CD4-positive, alpha-beta T cell treated with Interleukin-4 for 1 hour (primary cell): ENCODE measurements around the gene BEX2.
"Not testable (repeated sequence)": the region's sequence is repeated elsewhere in the genome, so short reads cannot be mapped to it uniquely, and the experiment has no call there.

Experiments used
- DNase-seq, 2 donors: peaks; one replicate each; pipeline ENCODE4 v3.0.0-alpha.2; 2020 to 2022

BEX2 gene

DNA sequence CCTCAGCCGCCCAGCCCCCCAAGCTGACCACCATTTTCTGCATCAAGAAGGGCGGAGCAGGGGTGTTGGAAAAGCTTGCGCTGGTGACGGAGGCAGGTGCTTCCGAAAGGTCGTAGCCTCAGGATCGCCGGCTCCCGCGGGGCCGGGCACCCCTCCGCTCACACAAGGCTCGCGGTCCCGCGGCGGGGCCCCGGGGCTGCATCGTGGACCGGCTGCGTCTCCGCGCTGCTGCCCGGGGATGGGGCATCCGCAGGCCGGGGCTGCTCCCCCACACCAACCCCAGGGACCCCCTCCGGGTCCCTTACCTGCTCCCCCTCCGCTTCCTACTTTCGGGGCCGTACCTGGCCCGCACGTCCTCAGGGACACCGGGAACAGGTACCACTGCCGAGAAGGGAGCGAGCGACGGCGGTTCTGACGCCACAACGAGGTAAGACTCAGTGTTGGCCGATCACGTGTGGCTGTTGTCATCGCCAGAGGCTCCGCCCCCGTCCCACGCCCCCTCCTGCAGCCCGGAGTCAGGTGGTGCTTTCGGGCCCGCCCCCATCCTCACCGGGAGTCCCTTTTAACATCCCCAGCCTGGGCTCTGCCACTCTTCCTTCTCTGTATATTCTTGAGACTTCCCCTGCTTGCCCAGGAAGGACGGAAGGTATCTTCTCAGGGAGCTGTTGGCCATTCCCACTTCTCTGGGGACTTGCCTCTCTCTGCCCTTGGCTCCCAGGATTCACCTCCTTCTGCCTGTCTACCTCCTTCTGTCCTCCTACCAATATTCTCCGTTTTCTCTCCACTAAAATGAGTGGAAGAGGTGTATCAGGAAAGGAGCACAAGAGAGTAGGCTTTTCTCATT is at the start of gene BEX2:
TSS of gene BEX2 (minus strand) at position 436 of the 844 bp plus-strand sequence. CDS start 1,014 bp downstream, outside the sequence.
- DNase-seq, result peak; percentile 87 to 88

DNA sequence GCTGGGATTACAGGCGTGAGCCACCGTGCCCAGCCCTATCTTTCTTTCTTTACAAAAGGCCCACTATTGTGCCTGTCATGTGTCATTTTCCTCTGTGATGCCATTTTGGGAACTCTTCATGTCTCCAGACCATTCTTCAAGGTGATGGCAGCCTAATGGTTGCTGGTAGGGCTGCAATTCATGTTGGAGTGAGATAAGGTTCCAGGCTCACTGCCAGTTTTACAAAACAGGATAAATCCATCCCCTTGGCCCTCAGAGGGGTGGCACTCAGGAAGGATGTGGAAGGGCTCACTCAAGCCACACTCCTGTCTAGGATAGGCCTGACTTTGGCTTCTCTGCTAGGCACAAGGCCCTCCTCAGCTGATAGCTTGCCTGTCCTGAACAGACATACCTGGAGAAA is 49.3 kb upstream of the BEX2 start:
- no peak for DNase-seq

DNA sequence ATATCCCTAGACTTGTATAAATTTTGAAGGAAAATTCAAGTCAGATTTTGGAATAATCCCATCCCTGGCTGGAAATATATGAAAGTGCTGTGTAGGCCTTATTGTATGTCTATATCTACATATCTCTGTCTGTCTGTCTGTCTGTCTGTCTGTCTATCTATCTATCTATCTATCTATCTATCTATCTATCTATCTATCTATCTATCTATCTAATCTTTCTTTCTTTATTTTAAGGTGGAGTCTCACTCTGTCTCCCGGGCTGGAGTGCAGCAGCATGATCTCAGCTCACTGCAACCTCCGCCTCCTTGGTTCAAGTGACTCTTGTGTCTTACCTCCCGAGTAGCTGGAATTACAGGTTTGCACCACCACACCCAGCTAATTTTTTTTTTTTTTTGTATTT is 48.8 kb upstream of the BEX2 start:
- DNase-seq, result not testable (repeated sequence)

DNA sequence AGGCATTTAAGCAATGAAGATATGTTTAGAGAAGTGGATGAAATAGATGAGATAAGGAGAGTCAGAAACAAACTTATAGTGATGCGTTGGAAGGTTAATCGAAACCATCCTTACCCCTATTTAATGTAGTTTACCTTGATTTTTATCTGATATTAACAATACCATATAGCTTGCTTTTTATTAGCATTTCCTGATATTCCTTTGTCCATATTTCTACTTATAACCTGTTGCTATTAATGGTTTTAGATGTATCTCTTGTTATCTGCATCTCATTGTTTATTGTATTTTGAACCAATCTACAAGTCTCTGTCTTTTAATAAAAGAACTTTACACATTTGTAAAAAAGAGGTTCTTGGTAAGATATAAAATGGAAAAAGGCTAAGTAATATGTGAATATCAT is 47.1 kb upstream of the BEX2 start:
- no peak for DNase-seq

DNA sequence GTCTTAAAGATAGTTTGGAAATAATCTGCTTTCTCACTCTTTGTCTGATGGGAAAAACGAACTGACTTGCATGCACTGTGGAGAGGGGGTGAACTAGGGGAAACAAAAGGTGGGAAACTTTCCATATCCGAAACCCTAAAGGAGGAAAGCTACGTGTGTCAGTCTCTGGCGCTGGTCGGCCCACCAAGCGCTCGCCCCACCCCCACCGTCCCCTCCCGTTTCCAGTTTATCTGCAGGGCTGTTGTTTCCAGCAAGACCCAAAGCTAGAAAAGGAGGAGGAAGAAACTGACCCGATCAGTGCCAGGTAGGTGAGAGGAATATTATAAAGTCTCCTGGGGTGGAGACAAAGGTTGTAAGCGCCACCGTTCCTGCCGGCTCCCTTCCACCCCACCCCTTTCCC is 46.1 kb upstream of the BEX2 start:
- DNase-seq, result no peak

DNA sequence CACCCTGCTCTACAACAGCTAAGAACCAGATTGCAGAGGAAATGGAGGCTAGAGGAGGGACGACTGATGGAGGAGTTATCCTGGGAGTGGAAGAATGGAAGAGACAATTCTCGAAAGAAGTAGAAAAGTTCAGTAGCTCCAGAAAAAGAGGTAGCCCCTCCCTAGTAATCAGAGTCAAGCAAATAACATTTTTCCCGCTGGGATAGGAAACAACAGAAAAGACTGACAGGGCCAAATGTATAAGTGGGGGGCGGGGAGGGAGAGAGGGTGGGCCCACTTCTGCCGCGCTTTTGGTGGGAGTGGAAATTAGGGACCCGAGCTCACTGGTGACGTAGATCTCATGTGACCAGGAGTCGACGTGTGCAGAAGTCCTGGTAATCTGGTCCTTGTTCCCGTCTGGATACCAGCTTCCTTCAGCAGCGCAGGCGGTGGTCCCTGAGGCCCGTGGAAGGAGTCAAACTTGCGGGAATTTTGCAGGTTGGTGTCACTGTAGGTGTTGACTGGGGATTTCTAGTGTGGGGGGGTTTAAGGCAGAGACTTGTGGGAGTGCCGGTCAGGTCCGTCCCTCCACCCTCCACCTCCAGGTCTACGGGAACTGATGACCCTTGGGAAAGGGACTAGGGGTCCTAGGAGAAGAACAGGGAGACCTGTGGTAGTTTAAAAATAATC is 45.5 kb upstream of the BEX2 start, which contains the start of gene TCEAL9:
TSS of gene TCEAL9 (plus strand) at position 377 of the 669 bp plus-strand sequence. CDS start 1,179 bp downstream, outside the sequence.
- no peak for DNase-seq

DNA sequence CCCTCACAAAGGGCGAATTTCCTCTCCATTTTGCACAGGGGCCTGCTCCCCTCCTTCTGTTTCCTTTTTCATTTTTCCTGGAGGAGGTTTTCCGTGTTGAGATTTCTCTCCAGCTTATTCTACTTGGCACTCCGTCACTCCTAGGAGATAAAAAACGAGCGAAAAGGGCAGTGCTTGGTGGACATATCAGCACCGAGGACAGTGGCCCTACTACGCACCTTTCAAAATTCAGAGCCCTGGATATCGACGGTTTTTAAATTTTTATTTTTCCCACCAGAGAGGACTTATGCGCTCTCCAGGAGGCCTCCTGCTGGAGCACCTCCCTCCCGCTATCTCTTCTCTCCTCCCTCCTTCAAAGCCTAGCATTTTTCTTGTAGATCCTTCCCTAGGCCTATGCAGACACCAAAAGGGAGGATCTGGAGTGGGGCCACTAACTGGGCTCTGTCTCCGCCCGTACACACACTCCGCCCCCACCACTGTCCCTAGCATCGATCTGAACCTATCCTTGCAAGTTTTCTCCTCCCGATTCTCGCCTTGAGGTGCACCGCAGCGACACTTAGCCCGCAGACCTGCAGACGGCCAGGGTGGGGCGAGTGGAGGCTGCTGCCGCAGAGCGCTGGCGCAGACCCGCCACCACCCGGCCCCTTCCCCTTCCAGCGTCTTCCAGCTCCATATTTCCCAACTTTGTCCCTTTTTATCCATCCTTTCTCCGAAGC is 37.0 kb upstream of the BEX2 start:
- no peak for DNase-seq

DNA sequence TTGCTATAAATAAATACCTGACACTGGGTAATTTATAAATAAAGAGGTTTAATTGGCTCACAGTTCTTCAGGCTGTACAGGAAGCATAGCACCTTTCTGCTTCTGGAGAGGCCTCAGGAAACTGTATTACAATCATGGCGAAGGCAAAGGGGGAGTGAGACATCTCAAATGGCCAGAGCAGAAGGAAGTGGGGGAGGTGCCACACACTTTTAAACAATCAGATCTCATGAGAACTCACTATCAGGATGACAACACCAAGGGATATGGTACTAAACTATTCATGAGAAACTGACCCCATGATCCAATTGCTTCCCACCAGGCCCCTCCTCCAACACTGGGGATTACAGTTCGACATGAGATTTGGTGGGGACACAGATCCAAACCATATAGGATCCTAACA is 33.8 kb upstream of the BEX2 start:
- DNase-seq, result no peak

DNA sequence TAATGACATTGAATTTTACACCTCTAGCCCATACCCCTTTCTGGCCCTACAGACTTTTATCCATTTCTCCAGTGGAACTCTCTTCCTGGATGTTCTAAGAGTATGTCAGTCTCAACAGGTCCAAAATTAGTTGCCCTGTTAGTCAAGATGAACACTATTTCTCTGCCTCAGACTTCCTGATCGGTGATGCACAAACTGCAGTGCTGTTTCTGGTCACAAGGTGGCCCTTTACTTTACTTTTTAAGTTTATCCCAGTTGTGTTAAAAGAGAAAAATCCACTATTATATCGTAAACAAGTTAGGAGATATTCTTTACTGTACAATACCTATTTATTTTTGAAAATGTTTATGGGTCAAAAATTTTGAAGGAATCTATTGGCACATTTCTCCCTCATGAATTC is 32.3 kb upstream of the BEX2 start:
- peak; percentile 17 to 35 for DNase-seq

DNA sequence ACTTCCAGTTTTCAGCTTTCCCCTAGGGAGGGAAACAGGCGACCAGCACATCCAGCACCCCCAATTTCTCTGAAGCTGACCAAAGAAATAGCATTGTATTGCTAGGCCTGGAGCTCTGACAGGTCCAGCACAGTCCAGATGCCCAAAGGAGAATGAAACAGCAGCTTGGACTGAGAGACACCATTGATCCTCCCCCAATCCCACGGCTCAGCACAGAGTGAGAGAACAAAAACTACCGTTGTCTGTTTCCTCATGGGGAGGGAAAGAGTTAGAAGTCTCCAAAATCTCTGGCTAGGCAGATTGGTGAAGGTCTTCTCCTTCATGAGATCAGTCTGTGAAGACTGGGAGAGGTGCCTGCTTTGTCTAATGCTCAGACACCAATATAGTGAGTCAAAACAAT is 27.9 kb upstream of the BEX2 start:
- DNase-seq, result no peak

DNA sequence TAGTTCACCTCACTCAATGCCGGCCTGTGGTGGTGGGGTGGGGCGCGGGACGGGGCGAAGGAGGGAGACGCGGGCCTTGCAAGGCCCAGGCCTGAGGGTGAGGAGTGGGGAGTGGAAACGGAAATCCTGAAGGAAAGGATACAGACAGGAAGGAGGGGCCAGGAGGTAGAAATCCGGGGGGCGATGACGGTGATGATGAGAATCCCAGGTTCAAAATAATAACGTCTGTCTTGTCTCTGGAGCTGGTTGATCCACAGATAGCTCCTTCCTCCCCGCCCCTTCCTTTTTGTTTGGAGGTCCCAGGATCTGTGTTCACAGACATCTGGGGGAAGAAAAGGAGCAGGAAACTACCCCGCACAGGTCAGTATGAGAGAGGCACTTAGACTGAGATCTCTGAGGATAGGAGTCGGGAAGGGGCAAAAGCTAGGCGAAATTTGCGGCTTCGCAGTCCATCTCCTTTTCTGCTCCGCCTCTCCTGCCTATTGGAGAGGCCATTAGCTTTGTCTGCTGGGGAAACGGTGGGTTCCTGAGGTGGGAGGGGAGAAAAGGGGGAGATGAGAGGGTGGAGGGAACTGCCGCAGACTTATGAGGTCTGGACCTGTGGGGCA is 20.0 kb upstream of the BEX2 start:
- DNase-seq, result no peak

DNA sequence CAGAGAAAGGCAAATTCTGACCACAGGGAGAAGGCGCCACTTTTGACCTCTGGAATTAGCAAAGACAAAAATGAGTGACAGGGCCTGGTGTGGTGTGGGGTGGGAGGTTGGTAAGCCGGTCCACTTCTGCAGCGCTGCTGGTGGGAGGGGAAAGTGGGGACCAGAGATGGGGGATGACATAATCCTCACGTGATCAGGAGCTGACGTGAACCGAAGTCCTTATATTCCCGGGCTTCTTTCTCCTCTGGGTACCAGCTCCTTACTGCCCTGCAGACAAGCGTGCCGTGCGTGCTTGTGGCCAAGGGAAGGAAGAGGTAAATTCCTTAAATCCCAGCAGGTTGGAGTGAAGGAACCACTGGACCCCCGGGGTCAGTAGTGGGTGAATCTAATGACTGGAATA is 19.2 kb upstream of the BEX2 start, which contains the start of gene TCEAL7:
TSS of gene TCEAL7 (plus strand) at position 249 of the 400 bp plus-strand sequence. CDS start 1,165 bp downstream, outside the sequence.
- DNase-seq, result no peak

DNA sequence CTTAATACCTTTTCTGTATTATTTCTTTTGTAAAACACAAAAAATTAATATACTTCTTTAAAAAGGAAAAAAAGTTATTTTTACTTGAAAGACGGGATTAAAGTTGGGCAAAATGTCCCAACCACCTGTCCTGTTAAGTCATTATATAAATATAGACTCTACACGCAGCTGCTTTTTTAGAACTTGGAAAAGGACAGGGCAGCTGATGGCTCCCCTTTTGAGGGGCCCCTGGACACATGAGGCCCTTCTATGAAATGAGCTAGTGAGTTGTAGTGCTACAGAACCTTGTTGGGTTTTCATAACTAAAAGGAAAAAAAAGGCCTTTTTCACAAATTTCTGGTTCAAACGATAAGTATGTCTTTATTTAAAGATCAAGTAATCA is 600 bp upstream of the BEX2 start:
- no peak for DNase-seq

DNA sequence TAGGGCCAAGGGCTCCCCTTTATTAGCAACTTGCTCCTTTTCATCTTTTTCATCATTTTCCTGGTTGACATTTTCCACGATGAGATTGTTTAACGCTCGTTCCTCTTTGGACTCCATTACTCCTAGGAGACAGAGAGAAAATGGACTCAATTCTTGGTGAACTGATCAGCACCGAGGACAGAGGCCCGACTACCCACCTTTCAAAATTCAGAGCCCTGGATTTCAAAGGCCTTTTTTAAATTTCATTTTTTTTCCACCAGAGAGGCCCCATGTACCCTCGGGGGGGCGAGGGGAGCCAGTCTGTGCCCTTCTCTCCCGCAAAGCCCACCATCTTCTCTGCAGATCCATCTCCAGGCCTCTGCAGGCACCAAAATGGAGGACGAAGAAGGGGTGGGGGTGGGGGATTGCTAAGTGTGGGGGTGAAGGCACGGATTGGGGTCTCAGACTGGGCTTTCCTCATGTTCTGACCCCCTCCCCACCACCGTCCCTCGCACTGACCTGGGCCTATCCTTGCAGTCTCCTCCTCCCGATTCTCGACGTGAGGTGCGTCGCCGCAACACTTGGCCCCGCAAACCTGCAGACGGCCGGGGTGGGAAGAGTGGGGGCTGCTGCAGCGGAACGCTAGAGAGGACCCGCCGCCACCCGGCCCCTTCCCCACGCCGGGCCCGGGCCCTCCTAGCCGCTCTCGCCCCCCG is 783 bp downstream of the BEX2 start:
- DNase-seq, result no peak

DNA sequence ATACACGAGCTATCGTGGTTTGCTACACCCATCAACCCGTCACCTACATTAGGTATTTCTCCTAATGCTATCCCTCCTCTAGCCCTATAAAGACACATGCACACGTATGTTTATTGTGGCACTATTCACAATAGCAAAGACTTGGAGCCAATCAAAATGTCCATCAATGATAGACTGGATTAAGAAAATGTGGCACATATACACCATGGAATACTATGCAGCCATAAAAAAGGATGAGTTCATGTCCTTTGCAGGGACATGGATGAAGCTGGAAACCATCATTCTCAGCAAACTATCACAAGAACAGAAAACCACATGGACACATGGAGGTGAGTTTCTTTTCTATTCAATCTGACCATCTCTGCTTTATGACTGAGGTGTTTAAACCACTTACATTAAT is 5.1 kb downstream of the BEX2 start:
- not testable (repeated sequence) for DNase-seq

DNA sequence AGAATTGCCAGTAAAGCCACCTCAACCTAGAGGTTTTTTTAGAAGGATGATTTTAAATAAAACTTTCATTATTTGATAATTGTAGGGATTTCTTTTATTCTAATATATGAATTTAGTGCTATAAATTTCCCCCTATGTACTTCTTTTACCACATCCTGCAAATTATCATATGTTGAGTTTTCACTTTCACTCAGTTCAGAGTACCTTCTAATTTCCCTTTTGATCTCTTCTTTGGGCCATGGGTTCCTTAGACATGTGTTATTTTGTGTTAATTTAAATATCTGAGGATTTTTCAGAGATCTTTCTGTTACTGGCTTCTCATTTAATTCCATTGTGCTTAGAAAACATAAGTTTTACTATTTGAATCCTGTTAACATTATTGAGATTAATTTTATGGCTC is 6.1 kb downstream of the BEX2 start:
- DNase-seq, result no peak

DNA sequence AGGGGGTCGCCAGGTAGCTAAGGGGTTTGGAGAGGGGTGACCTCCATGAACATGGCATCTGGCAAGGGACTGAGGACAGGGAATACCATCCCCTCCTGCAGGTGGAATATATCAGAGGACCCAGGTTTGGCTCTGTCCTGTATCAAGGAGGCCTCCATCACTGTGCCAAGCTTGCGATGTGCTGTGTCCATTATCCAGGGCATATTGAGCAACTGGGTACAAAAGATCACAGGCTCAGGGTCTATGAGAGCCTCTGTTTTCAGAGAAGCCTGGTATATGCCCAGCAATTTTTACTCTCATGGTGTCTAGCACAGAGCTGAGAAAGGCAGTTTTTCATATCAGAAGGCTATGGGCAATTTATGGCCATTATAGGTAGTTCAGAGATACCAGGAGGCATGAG is 17.7 kb downstream of the BEX2 start:
- DNase-seq, result no peak

DNA sequence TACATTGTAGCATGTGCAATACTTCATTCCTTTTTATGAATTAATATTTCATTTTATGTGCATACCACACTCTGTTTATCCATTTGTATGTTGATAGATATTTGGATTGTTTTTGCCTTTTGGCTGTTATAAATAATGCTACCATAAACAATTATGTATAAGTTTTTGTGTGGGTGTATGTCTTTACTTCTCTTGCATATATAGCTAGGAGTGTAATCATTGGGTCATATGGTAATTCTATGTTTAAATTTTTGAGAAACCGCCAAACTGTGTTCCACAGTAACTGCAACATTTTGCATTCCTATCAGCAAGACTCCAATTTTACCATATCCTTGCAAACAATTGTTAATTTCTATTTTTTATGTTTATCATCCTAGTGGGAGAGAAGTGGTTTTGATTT is 31.2 kb downstream of the BEX2 start:
- DNase-seq, result no peak

DNA sequence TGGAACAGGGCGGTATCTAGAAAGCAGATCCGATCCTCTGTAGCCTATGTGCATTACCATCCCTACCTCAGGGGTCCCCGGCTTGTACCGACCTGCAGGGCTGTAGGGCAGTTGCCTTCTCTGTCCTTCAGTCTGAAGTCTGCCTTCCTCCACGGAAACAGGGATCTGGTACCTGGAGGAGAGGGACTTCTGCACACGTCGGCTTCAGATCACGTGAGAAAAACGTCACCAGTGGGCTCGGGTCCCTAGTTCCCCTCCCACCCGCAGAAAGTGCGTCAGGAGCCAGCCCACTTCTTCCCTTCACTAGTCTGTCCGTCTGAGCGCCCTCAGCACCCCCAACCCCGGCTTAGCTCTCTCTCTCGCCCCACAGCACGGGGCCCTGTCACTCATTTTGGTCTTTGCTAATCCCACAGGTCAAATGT is 34.2 kb downstream of the BEX2 start, which contains the start of gene TCEAL5:
TSS of gene TCEAL5 (minus strand) at position 170 of the 422 bp plus-strand sequence. CDS start 2,187 bp downstream, outside the sequence.
- no peak for DNase-seq

DNA sequence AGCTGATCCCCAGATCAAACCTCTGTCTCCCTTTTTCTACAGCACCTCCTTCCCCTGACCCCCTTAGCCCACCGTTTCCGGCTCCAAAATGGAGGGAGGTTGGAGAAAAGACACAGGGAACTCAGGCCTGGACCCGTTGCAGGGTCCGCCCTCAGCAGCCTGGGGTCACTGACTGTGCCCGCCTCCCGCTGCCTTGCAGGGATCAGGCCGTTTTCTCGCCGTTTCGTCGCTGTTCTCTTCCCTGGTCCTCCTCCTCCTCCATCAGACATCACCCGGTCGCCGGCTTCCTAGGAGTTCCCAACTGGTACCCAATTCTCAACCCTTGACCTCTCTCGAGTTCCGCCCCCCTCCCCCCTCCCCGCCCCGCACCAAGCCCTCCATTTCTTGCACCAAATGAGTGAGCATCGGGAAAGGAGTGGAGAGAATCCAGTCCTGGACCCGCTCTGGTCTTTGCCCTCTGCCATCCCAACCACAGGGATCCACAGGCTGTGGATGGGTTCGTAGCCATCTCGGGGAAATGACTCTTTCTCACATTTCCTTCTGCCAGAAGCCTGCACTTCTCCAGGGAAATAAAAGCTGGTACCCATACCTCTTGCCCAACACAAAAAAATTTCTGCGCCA is 34.7 kb downstream of the BEX2 start:
- DNase-seq, result no peak

DNA sequence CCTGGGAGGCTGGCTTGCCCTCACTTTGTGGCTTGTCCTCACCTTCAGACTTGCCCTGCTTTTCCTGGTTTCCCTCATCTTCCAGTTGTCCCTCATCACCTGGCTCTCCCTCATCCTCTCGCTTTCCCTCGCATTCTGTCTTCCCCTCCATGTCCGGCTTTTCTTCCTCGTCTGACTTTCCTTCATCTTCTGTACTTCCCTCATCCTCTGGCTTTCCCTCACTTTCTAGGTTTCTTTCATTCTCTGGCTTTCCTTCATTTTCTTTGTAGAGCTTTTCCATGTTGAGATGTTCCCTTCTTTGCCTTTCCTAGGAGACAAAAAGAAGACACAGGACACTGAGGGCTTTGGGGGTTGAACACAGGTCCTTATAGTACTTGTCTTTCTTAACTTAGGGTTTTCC is 36.5 kb downstream of the BEX2 start:
- no peak for DNase-seq
